OCI-LY1 (cell line): Measurements from ENCODE around the gene PADI4.

Experiments used
- CTCF ChIP-seq: fragments of 200-600 bp; sonication (generic), shearing (Covaris generic); IDR thresholded peaks from 2 replicates; pipeline ENCODE4 v1.5.1; 2017; ENCODE audit warnings: mild to moderate bottlenecking, antibody characterized with exemption, low read length, moderate library complexity, mixed read lengths
- EZH2 ChIP-seq: fragments of 200-600 bp; sonication (generic), shearing (Covaris generic); IDR thresholded peaks from 2 replicates; pipeline ENCODE4 v1.8.0; 2017; ENCODE audit warnings: borderline replicate concordance, mixed run types, mild to moderate bottlenecking, antibody characterized with exemption, low read length, moderate library complexity, mixed read lengths

- TF ChIP-seq CTCF (no peak), EZH2 (no peak)
These were observed 47.3 kb upstream of the PADI4 start for GRCh38 chr1:17260738-17261137.
